ENCODE results near the gene MRPS22.

GRCh38 chr3:139301654-139302053, 42.2 kb upstream of the MRPS22 start:
- TF ChIP-seq CTCF (IDR thresholded peaks at IDR 0.05; ENCODE audit: control extremely low read depth in 1 of 3, insufficient read depth in 1 of 3, low read depth in 1 of 3, low read length in 3 of 3) (no peak), JUND (IDR thresholded peaks at IDR 0.05; ENCODE audit: low read length) (no peak), E2F6 (IDR thresholded peaks at IDR 0.05) (no peak), MAX (IDR thresholded peaks at IDR 0.05) (no peak), FOSL1 (IDR thresholded peaks at IDR 0.05; ENCODE audit: insufficient read depth, low read depth, low read length) (no peak), YY1 (IDR thresholded peaks at IDR 0.05; ENCODE audit: low read depth, low read length) (no peak), ATF3 (IDR thresholded peaks at IDR 0.05; ENCODE audit: insufficient read depth, low read depth, low read length) (no peak), HDAC6 (IDR thresholded peaks at IDR 0.05; ENCODE audit: low read depth, low read length) (no peak)

Measured in H1 (cell line).